GM13976 (cell line): ENCODE data around the gene KCNMA1.

Source experiments
- DNase-seq: peaks from one replicate; pipeline ENCODE4 v3.0.0; 2012; ENCODE audit warnings: low spot score
- CTCF ChIP-seq: IDR thresholded peaks from 2 replicates; pipeline ENCODE4 v1.5.1; 2012; ENCODE audit warnings: borderline replicate concordance, mild to moderate bottlenecking; ENCODE audit not compliant: insufficient read depth; ENCODE audit errors: extremely low read depth, missing control alignments, control extremely low read depth
- in situ Hi-C: fragments of 300-500 bp; cut with MboI; formaldehyde crosslinking; loops from one replicate; pipeline ENCODE4 v1.12.0; 2022; ENCODE audit warnings: low sequenced_read_pairs, mixed read lengths, inconsistent platforms; ENCODE audit not compliant: unreplicated experiment

The KCNMA1 gene

DNA sequence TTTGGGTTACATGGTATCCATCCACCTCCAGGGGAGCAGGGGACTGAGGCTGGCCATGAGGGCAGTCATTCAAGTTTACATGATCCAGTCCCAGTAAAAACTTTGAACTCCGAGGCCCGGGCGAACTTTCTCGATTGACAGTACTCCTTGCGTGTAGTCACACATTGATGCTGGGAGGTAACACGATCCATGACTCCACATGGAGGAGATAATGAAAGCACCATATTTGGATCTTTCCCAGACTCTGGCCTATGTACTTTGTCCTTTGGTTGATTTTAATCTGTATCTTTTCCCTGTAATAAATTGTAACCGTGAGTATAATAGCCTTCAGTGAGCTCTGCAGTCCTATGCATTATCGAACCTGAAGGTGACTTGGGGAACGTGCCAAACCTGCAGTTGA is 401.6 kb downstream of the KCNMA1 start:
- no peak for DNase-seq
- in situ Hi-C loops: no loop called here
- TF ChIP-seq CTCF: no peak

DNA sequence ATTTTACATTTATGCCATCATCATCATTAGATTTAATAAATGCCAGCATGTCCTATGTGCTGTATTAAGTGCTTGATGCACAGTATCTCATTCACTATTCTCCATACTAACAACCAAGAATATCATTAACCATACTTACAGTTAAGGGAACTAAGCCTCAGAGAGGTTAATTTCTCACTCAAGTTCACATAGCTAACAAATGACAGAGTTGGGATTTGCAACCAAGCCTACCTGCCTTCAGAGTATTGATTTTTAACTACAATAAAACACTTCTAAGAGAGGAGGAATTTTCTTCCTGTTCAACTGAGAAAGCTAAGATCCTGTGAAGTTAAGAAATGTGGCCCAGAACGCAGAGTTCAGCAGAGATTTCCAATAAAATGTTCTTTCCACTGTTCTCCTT is 403.0 kb downstream of the KCNMA1 start:
- in situ Hi-C loops: no loop called here
- no peak for TF ChIP-seq CTCF
- DNase-seq: no peak

DNA sequence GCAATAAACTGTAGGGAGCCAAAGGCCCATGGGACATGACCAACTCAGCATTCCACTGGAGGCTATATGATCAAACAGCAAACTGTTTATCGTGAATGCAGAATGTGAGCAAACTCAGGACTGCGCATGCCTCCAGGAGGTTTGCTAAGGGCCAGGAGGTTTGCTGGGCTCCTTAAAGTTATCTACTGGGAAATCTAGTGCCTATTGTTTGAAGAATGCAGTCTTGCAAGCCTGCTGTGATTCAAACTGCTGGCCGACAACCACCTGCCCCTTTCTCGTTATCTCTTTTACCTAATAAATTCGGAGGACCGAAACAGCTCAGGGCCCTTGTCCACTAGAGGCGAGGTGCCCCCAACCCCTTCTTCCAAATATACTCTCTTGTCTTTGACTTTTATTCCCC is 404.1 kb downstream of the KCNMA1 start:
- DNase-seq: no peak
- in situ Hi-C loops: no loop called here
- TF ChIP-seq CTCF: no peak

GRCh38 chr10:77231884-77232610 is 405.6 kb downstream of the KCNMA1 start:
- no peak for DNase-seq
- in situ Hi-C loops: no loop called here
- TF ChIP-seq CTCF: no peak

GRCh38 chr10:77231375-77231774 is 406.2 kb downstream of the KCNMA1 start:
- no peak for DNase-seq
- TF ChIP-seq CTCF: no peak
- in situ Hi-C loops: no loop called here

GRCh38 chr10:77230194-77230593 is 407.4 kb downstream of the KCNMA1 start:
- no peak for TF ChIP-seq CTCF
- in situ Hi-C loops: no loop called here
- no peak for DNase-seq
